Kidney tubule cell (primary cell): Measurements from ENCODE around the gene ABL2.
"Not testable (repeated sequence)": the region's sequence is repeated elsewhere in the genome, so short reads cannot be mapped to it uniquely, and the experiment has no call there.

Source experiments
- DNase-seq: peaks from one replicate; pipeline ENCODE4 v3.0.0-alpha.2; 2018; ENCODE audit warnings: low spot score

ABL2 gene

GRCh38 chr1:179229214-179230140 lies at the start of gene ABL2:
TSS of gene ABL2 (minus strand) at chr1:179229677. CDS start at chr1:179229397, 280 bp downstream.
- DNase-seq, result peak; percentile 48

- no peak for DNase-seq
Observed at GRCh38 chr1:179278920-179279319, 49.4 kb upstream of the ABL2 start.

GRCh38 chr1:179274424-179274823 lies 44.9 kb upstream of the ABL2 start:
- not testable (repeated sequence) for DNase-seq

- DNase-seq, result no peak
Observed at GRCh38 chr1:179269071-179269470, 39.6 kb upstream of the ABL2 start.

- peak; percentile 4 for DNase-seq
Observed at GRCh38 chr1:179264507-179264906, 35.0 kb upstream of the ABL2 start.

GRCh38 chr1:179263121-179263520 lies 33.6 kb upstream of the ABL2 start:
- no peak for DNase-seq

- no peak for DNase-seq
Observed at GRCh38 chr1:179262183-179262582, 32.7 kb upstream of the ABL2 start.

GRCh38 chr1:179253286-179253972 lies 24.0 kb upstream of the ABL2 start:
- no peak for DNase-seq

- no peak for DNase-seq
Observed at GRCh38 chr1:179252606-179253005, 23.1 kb upstream of the ABL2 start.

- DNase-seq, result peak; percentile 40
Observed at GRCh38 chr1:179251675-179252074, 22.2 kb upstream of the ABL2 start.

GRCh38 chr1:179247923-179248322 lies 18.4 kb upstream of the ABL2 start:
- DNase-seq, result no peak

GRCh38 chr1:179245426-179245825 lies 15.9 kb upstream of the ABL2 start:
- not testable (repeated sequence) for DNase-seq

GRCh38 chr1:179241530-179242097 lies 12.1 kb upstream of the ABL2 start:
- DNase-seq, result no peak

GRCh38 chr1:179237222-179237621 lies 7.7 kb upstream of the ABL2 start:
- no peak for DNase-seq

- DNase-seq, result peak; percentile 18
Observed at GRCh38 chr1:179234863-179235262, 5.4 kb upstream of the ABL2 start.

- peak; percentile 56 for DNase-seq
Observed at GRCh38 chr1:179231923-179232322, 2.4 kb upstream of the ABL2 start.

GRCh38 chr1:179230721-179231120 lies 1.2 kb upstream of the ABL2 start:
- DNase-seq, result no peak

- peak; percentile 14 for DNase-seq
Observed at GRCh38 chr1:179230251-179230650, 774 bp upstream of the ABL2 start.

- DNase-seq, result peak; percentile 31
Observed at GRCh38 chr1:179228783-179229213, 679 bp downstream of the ABL2 start.

- DNase-seq, result no peak
Observed at GRCh38 chr1:179226738-179227137, 2.7 kb downstream of the ABL2 start.

- peak; percentile 93 for DNase-seq
Observed at GRCh38 chr1:179224466-179224865, 5.0 kb downstream of the ABL2 start.

- DNase-seq, result not testable (repeated sequence)
Observed at GRCh38 chr1:179221121-179221520, 8.4 kb downstream of the ABL2 start.
